ENCODE data around the gene DUSP10. TPM values are rescaled to one million over a fixed set of nuclear protein-coding genes. Genes with fewer than 3 reads are reported as not detected.
A peak's percentile ranks its signal among the peaks of the same experiment; 100 is the strongest.

The DUSP10 gene
- total and polyA plus RNA-seq, 2 of the 13 experiments (the other 11 are each of a cell fraction or from before 2014, with no cell fraction given) = 2.1 to 4.4 TPM

DNA sequence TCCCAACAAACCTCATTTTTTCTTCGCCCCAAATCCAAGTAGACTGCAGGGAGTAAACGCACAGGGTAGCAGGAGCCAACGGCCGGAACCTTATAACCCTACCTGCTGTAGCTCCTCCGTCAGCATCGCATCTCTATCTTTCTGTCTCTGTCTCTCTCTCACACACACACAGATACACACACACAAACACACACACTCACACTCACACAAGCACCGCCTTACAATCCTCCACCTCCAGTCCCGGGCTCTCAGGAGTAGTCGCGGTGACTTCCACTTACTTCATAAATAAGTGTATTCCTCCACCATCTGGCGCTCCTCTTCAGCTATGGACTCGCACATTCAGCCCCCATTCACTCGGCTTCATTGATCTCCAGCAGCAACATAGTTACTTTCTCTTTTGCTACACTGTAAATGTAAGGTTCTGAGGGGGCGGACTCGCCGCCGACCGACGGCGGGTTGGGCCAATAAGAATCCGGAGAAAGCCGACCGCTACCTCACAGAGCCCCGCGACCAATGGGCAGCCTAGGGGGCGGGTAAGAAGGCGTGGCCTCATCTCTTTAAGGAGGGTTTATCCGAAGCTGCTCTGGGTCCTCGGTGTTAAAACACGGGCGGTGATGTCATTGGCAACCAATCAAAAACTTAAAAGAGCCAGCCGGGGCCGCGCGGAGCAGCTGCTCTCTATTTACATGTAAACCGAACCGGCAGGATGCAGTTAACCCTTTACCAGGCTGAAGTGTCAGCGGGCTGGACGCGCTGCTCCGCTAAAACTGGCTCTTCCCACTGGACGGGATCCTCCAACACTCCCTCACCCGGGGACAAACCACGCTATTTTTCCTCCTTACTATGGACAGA lies at the start of gene DUSP10 (continued):
- TF ChIP-seq, protein P1, sequence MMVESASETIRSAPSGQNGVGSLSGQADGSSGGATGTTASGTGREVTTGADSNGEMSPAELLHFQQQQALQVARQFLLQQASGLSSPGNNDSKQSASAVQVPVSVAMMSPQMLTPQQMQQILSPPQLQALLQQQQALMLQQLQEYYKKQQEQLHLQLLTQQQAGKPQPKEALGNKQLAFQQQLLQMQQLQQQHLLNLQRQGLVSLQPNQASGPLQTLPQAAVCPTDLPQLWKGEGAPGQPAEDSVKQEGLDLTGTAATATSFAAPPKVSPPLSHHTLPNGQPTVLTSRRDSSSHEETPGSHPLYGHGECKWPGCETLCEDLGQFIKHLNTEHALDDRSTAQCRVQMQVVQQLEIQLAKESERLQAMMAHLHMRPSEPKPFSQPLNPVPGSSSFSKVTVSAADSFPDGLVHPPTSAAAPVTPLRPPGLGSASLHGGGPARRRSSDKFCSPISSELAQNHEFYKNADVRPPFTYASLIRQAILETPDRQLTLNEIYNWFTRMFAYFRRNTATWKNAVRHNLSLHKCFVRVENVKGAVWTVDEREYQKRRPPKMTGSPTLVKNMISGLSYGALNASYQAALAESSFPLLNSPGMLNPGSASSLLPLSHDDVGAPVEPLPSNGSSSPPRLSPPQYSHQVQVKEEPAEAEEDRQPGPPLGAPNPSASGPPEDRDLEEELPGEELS (CRISPR knock-in tag; IDR thresholded peaks at IDR 0.05) = peak; percentile 82
- TF ChIP-seq ZNF891 (CRISPR knock-in tag; IDR thresholded peaks at IDR 0.05) (no peak), JUND (CRISPR knock-in tag; IDR thresholded peaks at IDR 0.05) (no peak), HNRNPL (IDR thresholded peaks at IDR 0.05; ENCODE audit: low read depth, low read length) (no peak), ZNF205 (CRISPR knock-in tag; IDR thresholded peaks at IDR 0.05) (no peak), KDM5B (CRISPR knock-in tag; IDR thresholded peaks at IDR 0.05; ENCODE audit: borderline replicate concordance) (no peak), SPEN (CRISPR knock-in tag; IDR thresholded peaks at IDR 0.05; ENCODE audit: low read depth) (0 out of 2 replicates have a peak, but pooled peaks have one; percentile 16), CENPX (CRISPR knock-in tag; IDR thresholded peaks at IDR 0.05) (no peak), ZNF570 (CRISPR knock-in tag; IDR thresholded peaks at IDR 0.05; ENCODE audit: borderline replicate concordance) (no peak), BHLHE40 (IDR thresholded peaks at IDR 0.05; ENCODE audit: low read length) (no peak), ZNF839 (CRISPR knock-in tag; IDR thresholded peaks at IDR 0.05; ENCODE audit: borderline replicate concordance) (no peak)
- TF ChIP-seq, protein P2, sequence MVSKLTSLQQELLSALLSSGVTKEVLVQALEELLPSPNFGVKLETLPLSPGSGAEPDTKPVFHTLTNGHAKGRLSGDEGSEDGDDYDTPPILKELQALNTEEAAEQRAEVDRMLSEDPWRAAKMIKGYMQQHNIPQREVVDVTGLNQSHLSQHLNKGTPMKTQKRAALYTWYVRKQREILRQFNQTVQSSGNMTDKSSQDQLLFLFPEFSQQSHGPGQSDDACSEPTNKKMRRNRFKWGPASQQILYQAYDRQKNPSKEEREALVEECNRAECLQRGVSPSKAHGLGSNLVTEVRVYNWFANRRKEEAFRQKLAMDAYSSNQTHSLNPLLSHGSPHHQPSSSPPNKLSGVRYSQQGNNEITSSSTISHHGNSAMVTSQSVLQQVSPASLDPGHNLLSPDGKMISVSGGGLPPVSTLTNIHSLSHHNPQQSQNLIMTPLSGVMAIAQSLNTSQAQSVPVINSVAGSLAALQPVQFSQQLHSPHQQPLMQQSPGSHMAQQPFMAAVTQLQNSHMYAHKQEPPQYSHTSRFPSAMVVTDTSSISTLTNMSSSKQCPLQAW (CRISPR knock-in tag; IDR thresholded peaks at IDR 0.05) = no peak
- TF ChIP-seq, protein P3, sequence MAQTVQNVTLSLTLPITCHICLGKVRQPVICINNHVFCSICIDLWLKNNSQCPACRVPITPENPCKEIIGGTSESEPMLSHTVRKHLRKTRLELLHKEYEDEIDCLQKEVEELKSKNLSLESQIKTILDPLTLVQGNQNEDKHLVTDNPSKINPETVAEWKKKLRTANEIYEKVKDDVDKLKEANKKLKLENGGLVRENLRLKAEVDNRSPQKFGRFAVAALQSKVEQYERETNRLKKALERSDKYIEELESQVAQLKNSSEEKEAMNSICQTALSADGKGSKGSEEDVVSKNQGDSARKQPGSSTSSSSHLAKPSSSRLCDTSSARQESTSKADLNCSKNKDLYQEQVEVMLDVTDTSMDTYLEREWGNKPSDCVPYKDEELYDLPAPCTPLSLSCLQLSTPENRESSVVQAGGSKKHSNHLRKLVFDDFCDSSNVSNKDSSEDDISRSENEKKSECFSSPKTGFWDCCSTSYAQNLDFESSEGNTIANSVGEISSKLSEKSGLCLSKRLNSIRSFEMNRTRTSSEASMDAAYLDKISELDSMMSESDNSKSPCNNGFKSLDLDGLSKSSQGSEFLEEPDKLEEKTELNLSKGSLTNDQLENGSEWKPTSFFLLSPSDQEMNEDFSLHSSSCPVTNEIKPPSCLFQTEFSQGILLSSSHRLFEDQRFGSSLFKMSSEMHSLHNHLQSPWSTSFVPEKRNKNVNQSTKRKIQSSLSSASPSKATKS (CRISPR knock-in tag; IDR thresholded peaks at IDR 0.05) = no peak
- TF ChIP-seq, protein P4, sequence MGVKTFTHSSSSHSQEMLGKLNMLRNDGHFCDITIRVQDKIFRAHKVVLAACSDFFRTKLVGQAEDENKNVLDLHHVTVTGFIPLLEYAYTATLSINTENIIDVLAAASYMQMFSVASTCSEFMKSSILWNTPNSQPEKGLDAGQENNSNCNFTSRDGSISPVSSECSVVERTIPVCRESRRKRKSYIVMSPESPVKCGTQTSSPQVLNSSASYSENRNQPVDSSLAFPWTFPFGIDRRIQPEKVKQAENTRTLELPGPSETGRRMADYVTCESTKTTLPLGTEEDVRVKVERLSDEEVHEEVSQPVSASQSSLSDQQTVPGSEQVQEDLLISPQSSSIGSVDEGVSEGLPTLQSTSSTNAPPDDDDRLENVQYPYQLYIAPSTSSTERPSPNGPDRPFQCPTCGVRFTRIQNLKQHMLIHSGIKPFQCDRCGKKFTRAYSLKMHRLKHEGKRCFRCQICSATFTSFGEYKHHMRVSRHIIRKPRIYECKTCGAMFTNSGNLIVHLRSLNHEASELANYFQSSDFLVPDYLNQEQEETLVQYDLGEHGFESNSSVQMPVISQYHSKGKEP (CRISPR knock-in tag; IDR thresholded peaks at IDR 0.05) = no peak
- TF ChIP-seq, protein P5, sequence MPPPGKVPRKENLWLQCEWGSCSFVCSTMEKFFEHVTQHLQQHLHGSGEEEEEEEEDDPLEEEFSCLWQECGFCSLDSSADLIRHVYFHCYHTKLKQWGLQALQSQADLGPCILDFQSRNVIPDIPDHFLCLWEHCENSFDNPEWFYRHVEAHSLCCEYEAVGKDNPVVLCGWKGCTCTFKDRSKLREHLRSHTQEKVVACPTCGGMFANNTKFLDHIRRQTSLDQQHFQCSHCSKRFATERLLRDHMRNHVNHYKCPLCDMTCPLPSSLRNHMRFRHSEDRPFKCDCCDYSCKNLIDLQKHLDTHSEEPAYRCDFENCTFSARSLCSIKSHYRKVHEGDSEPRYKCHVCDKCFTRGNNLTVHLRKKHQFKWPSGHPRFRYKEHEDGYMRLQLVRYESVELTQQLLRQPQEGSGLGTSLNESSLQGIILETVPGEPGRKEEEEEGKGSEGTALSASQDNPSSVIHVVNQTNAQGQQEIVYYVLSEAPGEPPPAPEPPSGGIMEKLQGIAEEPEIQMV (CRISPR knock-in tag; IDR thresholded peaks at IDR 0.05; ENCODE audit: low read depth) = 0 out of 2 replicates have a peak, but pooled peaks have one; percentile 21
- TF ChIP-seq, protein P6, sequence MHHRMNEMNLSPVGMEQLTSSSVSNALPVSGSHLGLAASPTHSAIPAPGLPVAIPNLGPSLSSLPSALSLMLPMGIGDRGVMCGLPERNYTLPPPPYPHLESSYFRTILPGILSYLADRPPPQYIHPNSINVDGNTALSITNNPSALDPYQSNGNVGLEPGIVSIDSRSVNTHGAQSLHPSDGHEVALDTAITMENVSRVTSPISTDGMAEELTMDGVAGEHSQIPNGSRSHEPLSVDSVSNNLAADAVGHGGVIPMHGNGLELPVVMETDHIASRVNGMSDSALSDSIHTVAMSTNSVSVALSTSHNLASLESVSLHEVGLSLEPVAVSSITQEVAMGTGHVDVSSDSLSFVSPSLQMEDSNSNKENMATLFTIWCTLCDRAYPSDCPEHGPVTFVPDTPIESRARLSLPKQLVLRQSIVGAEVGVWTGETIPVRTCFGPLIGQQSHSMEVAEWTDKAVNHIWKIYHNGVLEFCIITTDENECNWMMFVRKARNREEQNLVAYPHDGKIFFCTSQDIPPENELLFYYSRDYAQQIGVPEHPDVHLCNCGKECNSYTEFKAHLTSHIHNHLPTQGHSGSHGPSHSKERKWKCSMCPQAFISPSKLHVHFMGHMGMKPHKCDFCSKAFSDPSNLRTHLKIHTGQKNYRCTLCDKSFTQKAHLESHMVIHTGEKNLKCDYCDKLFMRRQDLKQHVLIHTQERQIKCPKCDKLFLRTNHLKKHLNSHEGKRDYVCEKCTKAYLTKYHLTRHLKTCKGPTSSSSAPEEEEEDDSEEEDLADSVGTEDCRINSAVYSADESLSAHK (CRISPR knock-in tag; IDR thresholded peaks at IDR 0.05; ENCODE audit: borderline replicate concordance) = no peak
